Osteoblast (primary cell): Measurements from ENCODE around the gene ADARB1. TPM values are rescaled to one million over a fixed set of nuclear protein-coding genes. Genes with fewer than 3 reads are reported as not detected.

Experiments used
- DNase-seq: peaks from one replicate; pipeline ENCODE4 v3.0.0; 2011; ENCODE audit warnings: low spot score, mixed read lengths; ENCODE audit not compliant: insufficient read length; ENCODE audit errors: missing footprints
- H2AFZ ChIP-seq: 2 replicates; pipeline ENCODE4 v1.6.0; 2011; ENCODE audit warnings: mild to moderate bottlenecking, low read length
- H3K27ac ChIP-seq: 2 replicates; pipeline ENCODE4 v1.5.1; 2011; ENCODE audit warnings: mild to moderate bottlenecking, low read depth, low read length, moderate library complexity
- H3K27me3 ChIP-seq: 2 replicates; pipeline ENCODE4 v1.6.0; 2012; ENCODE audit warnings: mild to moderate bottlenecking, control low read depth, inconsistent platforms, low read length, moderate library complexity; ENCODE audit not compliant: insufficient read depth
- H3K36me3 ChIP-seq: 2 replicates; pipeline ENCODE4 v1.5.1; 2011; ENCODE audit warnings: mild to moderate bottlenecking, low read length, control low read depth, moderate library complexity; ENCODE audit not compliant: insufficient read depth
- H3K4me1 ChIP-seq: 2 replicates; pipeline ENCODE4 v1.5.1; 2011; ENCODE audit warnings: mild to moderate bottlenecking, low read length, control low read depth, moderate library complexity; ENCODE audit not compliant: insufficient read depth
- H3K4me2 ChIP-seq: 2 replicates; pipeline ENCODE4 v1.6.0; 2011; ENCODE audit warnings: mild to moderate bottlenecking, low read length; ENCODE audit not compliant: insufficient read depth
- H3K4me3 ChIP-seq: fragments of 200-600 bp; sonication (generic); 3 replicates; pipeline ENCODE4 v1.5.1; 2012; ENCODE audit warnings: mild to moderate bottlenecking, low read length, inconsistent platforms; ENCODE audit not compliant: insufficient read depth
- H3K79me2 ChIP-seq: 2 replicates; pipeline ENCODE4 v1.6.0; 2012; ENCODE audit warnings: mild to moderate bottlenecking, low read length, control low read depth, inconsistent platforms; ENCODE audit not compliant: insufficient read depth
- H3K9me3 ChIP-seq: 2 replicates; pipeline ENCODE4 v1.5.1; 2011; ENCODE audit warnings: low read depth, low read length, control low read depth
- H4K20me1 ChIP-seq: 2 replicates; pipeline ENCODE4 v1.6.0; 2012; ENCODE audit warnings: mild to moderate bottlenecking, low read length, control low read depth; ENCODE audit not compliant: insufficient read depth
- total RNA-seq: library from RNA; depleted of rRNA; stranded (reverse); fragments of >200 nt; gene quantifications from 2 replicates; pipeline ENCODE4 v1.2.3, GENCODE V29; 2012
- TF ChIP-seq, protein P1 (sequence below): IDR thresholded peaks from 2 replicates; pipeline ENCODE4 v1.5.1; 2011; ENCODE audit warnings: mild to moderate bottlenecking, low read depth, low read length, moderate library complexity; ENCODE audit errors: extremely low read depth

ADARB1 gene
- total RNA-seq, 1 donor = 19.5 TPM

GRCh38 chr21:45128613-45129188 is 54.3 kb downstream of the ADARB1 start:
- H3K27me3 ChIP-seq = no peaks in the 10 kb centered on the region
- DNase-seq = peak; percentile 94
- H2AFZ ChIP-seq = no peak overlapping the region
- peak overlapping the region; percentile 83 for H3K27ac ChIP-seq
- peaks cover 32% of the 10 kb centered on the region for H3K79me2 ChIP-seq
- no peaks in the 10 kb centered on the region for H3K36me3 ChIP-seq
- TF ChIP-seq, protein P1, sequence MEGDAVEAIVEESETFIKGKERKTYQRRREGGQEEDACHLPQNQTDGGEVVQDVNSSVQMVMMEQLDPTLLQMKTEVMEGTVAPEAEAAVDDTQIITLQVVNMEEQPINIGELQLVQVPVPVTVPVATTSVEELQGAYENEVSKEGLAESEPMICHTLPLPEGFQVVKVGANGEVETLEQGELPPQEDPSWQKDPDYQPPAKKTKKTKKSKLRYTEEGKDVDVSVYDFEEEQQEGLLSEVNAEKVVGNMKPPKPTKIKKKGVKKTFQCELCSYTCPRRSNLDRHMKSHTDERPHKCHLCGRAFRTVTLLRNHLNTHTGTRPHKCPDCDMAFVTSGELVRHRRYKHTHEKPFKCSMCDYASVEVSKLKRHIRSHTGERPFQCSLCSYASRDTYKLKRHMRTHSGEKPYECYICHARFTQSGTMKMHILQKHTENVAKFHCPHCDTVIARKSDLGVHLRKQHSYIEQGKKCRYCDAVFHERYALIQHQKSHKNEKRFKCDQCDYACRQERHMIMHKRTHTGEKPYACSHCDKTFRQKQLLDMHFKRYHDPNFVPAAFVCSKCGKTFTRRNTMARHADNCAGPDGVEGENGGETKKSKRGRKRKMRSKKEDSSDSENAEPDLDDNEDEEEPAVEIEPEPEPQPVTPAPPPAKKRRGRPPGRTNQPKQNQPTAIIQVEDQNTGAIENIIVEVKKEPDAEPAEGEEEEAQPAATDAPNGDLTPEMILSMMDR = peak; percentile 95
- H3K4me2 ChIP-seq = peak overlapping the region; percentile 87
- peaks cover 16% of the 10 kb centered on the region for H4K20me1 ChIP-seq
- no peaks in the 10 kb centered on the region for H3K9me3 ChIP-seq
- H3K4me1 ChIP-seq = peaks cover 37% of the 10 kb centered on the region
- no peak overlapping the region for H3K4me3 ChIP-seq

DNA sequence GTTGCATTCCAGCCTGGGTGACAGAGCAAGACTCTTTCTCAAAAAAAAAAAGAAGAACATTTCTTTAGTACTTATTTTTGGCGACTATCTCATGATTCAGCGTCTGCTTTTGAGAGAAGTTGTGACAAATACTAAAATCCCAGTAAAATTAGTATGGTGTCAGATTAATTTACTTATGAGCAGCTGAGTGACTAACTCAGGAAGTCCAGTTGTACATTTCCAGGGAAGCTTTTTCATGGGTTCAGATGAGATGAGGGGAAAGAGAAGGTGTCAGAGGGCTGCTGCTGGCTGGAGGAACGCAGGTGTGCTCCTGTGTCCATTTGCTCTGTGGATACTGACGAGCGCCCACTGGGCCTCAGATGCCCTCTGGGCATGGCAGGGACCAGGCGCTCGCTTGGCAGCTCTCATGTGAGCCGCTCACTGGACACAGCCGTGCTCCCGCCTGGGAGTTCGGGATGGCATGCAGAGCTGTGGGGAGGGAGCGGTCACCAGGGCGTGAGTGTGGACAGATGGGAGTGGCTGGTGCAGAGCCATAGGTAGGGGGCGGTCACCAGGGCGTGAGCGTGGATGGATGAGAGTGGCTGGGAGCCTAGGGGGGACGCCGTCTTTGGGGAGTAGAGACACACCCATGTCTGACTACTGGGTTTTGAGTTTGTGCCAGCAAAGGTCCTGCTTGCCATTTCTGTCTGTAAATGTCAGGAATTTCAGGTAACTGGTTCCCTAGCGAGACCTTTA is 55.0 kb downstream of the ADARB1 start:
- no peaks in the 10 kb centered on the region for H3K9me3 ChIP-seq
- peak overlapping the region; percentile 83 for H3K27ac ChIP-seq
- H3K79me2 ChIP-seq = peaks cover 28% of the 10 kb centered on the region
- no peak overlapping the region for H2AFZ ChIP-seq
- peaks cover 37% of the 10 kb centered on the region for H3K4me1 ChIP-seq
- no peaks in the 10 kb centered on the region for H3K36me3 ChIP-seq
- TF ChIP-seq, protein P1 = no peak
- peak overlapping the region; percentile 87 for H3K4me2 ChIP-seq
- H4K20me1 ChIP-seq = peaks cover 16% of the 10 kb centered on the region
- no peak overlapping the region for H3K4me3 ChIP-seq
- H3K27me3 ChIP-seq = no peaks in the 10 kb centered on the region
- peak; percentile 79 for DNase-seq

DNA sequence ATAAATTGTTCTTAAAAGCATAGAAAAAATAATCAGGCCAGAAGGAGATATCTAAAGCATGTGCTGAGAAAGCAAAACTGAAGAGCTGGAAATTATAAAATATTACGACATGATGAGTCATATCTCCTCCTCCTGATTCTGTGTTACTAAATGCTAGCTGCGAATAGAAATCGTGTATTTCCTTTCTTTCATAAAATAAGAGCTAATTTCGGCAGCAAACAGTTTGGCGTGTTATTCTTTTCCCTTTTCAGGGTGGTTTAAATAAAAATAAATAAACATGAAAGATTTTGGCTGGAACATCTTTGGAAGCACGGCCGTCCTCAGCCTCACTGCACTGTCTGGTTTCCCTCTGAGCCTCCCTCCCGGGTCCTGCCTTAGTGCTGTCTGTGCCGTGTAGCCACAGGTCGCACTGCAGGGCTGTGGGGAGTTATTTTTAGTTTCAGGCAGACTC is 56.0 kb downstream of the ADARB1 start:
- no peaks in the 10 kb centered on the region for H3K9me3 ChIP-seq
- H3K27me3 ChIP-seq = no peaks in the 10 kb centered on the region
- H3K4me2 ChIP-seq = peak overlapping the region; percentile 87
- peak overlapping the region; percentile 83 for H3K27ac ChIP-seq
- TF ChIP-seq, protein P1 = no peak
- H4K20me1 ChIP-seq = peaks cover 12% of the 10 kb centered on the region
- peaks cover 23% of the 10 kb centered on the region for H3K79me2 ChIP-seq
- peaks cover 37% of the 10 kb centered on the region for H3K4me1 ChIP-seq
- DNase-seq = peak; percentile 93
- H3K4me3 ChIP-seq = peak overlapping the region; percentile 64
- peak overlapping the region; percentile 43 for H2AFZ ChIP-seq
- no peaks in the 10 kb centered on the region for H3K36me3 ChIP-seq

DNA sequence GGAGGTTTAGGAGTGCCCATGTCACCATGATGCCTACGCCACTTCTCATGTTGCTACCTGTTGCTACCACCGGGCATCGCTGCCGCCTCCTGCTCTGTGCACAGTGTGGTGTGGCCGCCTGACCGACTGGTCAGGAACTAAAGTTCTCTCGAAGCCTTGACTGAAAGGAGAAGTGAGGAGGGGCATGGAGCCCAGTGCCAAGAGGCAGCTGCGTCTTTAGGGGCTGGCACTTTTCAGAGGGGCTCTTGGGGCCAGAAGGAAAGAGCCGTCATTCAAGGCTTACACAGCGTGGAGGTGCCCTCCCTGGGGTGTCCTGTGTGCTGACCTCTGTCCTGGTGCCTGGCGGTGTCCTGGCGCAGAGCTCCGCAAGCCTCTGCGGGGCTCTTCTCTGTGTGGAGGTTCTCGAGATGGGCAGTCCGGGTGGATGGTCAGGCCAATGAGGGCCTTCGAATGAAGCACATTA is 57.2 kb downstream of the ADARB1 start:
- Histone ChIP-seq H3K27ac (no peak overlapping the region), H4K20me1 (peaks cover 15% of the 10 kb centered on the region), H3K27me3 (no peaks in the 10 kb centered on the region), H3K9me3 (no peaks in the 10 kb centered on the region), H3K79me2 (peaks cover 23% of the 10 kb centered on the region), H3K4me1 (peaks cover 44% of the 10 kb centered on the region), H3K36me3 (no peaks in the 10 kb centered on the region), H3K4me2 (no peak overlapping the region), H3K4me3 (no peak overlapping the region), H2AFZ (no peak overlapping the region)
- DNase-seq = no peak
- TF ChIP-seq, protein P1 = no peak
